AG08396 (cell line): ENCODE results near the gene CPVL.

Experiments used
- DNase-seq: peaks from one replicate; pipeline ENCODE4 v3.0.0; 2012; ENCODE audit warnings: low spot score, mixed read lengths

CPVL gene

GRCh38 chr7:29090836-29091601, 55.3 kb downstream of the CPVL start:
- DNase-seq = no peak

DNA sequence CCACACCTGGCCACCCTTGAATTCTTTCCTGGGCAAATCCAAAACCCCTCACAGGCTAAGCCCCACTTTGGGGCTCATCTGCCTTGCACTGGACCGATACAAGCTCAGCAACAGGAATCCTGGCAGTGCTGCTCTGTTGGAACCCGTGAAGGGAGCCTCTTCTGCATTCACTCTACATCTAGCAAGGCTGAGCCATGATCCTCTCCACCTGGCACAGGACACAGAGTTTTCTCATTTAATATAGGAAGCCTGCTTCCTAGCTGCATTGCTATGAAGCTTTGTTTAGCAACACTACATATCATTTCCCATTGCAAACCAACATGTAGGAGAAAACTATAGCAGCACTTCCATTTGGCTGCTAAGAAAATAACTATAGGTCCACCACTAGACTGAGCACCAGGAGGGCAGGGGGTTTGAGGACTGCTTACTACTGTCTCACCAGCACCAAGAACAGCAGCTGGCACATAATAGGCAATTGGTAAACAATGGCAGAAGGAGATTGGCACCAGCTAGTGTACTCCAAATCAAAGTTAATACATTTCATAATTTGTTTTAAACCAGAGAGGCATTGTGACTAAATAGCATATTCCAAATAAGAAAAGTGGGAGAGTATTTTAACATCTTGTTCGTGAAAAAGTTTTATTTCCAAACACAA, 56.1 kb downstream of the CPVL start:
- DNase-seq = no peak

DNA sequence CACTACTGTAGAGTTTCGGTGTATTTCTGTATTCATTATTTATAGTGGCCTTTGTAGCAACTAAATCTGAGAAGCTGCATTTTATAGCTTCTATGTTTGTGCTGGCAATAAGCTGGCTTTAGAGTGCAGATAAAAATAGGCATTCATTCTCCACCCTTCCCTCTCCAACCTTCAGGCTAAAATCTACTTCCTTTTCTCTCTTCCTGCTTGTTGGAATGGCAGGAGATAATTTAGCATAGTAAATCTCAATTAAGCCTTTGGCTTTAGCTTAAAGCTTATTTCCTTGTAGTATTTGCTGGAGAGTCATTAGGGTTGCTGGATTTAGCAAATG, 58.5 kb downstream of the CPVL start:
- DNase-seq = no peak

GRCh38 chr7:29086545-29086944, 59.8 kb downstream of the CPVL start:
- DNase-seq = no peak

DNA sequence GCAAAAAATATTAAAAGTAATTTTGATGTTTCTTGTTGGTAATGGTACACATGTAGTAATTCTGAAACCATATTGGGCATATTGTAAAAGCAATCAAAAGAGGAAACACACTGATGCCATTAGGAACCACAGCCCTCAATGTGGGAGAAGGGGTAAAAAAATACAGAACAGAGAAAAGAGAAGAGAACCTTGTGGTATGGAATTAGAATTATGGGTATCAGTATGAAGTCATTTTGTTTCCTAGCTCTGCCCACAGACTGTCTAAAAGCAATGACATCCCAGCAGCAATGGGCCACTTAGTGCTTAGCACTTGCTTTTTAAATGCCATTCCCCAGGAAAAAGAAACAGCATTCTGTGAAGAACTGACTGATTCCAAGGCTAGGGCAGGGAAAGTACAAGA, 61.5 kb downstream of the CPVL start:
- DNase-seq = no peak

DNA sequence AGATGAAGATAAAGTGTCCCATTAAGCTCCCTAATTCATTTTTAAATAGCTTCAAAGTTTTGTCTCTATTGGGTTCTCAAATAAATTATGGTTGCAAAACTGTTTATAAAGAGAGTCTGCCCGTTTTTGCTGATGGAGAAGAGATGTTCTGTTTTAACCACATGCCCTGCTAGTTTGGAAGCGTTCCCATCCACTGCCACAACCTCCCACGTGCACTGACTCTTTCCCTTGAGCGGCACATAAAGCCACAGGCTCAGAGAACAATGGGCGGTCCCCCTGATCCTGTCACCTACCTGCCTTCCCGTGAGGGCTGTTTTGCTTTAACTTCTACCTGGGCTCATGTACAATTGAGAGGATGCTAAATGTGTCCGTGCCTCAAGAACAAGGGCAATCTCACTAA, 65.5 kb downstream of the CPVL start:
- DNase-seq = no peak

- DNase-seq = no peak
Measured at GRCh38 chr7:29078311-29079260, 67.8 kb downstream of the CPVL start.

DNA sequence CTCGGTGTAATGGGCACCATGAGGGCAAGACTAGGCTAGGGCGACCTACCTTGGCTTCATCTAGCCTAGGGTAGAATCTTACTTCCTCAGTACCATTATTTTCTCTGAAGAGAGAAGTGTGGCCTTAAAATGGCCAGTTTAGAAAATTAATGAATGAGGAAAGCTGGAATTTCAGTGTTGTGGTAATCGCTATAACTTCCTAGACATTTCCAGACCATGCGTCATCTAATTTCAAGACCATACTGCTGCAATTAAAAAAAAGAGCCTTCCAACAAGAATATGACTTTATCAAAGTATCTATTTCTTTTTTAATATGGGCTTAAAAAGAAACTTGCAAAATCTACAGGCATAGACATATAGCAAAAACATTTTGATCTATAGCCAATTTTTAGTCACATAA, 68.5 kb downstream of the CPVL start:
- no peak for DNase-seq

DNA sequence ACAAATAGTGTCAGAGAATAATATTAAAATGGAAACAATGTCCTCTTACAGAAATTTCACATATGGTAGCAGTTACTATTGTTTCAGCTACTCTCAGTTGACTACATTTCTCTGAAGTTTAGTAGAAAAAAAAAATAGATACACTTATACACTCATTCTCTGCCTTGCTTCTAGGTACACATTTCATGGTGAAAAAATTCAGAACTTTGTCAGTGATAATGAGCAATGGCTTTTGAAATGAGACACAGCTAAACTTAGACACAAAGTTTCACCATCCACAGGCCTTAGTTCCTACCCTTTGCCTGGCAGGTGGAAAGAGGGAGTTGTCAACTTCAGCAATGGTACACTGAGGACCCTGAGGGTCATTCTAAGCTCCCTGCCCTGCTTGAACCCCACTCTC, 69.2 kb downstream of the CPVL start:
- no peak for DNase-seq

- DNase-seq = no peak
Measured at GRCh38 chr7:29076631-29077030, 69.7 kb downstream of the CPVL start.

GRCh38 chr7:29075606-29076005, 70.7 kb downstream of the CPVL start:
- no peak for DNase-seq

DNA sequence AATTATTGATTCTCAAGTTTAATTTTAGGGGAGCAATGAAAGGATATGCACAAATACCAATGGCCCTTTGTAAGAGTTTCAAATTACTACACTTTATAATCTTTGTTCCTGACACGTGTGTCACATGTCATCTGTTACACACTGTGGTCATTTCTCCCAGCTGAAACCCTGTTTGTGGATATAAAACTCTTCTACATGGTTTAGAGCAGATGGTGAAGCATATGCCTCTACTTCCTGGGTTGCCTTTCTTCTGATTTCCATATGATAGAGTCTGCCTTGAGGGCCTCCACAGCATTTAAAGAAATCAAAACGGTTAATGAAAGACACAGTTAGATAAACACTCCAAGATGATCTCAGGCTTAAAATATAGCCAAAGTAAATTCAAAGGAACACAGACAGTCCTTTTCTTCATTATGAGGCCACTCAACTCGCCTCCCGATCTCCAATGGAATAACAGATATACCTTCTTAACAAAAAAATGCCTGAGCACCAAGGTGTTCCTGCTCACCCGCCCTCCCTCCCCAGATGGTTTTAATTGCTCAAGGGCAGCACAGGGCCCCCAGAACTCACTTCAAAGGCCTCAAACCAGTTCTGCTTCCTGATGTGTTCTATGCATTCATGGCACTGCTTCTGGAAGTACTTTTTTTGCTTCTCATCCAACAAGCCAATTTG, 75.0 kb downstream of the CPVL start:
- DNase-seq = no peak

GRCh38 chr7:29066641-29067040, 79.7 kb downstream of the CPVL start:
- DNase-seq = no peak

DNA sequence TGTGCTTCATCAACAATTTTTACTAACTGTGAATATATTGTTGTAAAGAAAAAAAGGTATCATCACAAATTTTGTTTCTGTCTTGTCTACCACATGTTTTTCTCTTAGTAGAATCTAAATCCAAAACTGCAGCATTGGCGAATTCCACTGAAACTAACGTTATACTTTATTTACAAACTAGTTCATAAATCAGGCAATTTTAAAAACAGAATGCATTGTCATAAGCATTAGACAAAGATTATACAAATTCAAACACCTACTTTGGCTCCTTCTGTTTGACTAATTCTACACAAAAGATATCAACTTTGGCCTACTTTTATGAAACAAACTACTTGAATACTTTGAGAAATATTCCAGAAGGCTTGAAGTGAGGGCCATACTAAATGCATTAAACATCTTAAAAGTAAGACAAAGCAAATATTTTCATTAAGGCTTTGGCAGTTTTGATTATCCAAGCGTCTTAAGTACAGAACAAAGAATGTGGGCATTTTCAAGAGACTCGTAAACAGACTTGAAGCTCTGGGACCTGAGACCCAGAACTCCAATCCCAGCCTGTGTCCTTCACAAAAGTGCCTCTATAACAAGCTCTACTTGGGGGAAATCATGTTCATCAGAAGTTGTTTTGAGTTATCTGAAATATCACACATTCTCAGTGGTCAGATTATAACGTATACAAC, 81.0 kb downstream of the CPVL start:
- DNase-seq = no peak

GRCh38 chr7:29063872-29064271, 82.5 kb downstream of the CPVL start:
- no peak for DNase-seq

- no peak for DNase-seq
Measured at GRCh38 chr7:29063236-29063635, 83.1 kb downstream of the CPVL start.

DNA sequence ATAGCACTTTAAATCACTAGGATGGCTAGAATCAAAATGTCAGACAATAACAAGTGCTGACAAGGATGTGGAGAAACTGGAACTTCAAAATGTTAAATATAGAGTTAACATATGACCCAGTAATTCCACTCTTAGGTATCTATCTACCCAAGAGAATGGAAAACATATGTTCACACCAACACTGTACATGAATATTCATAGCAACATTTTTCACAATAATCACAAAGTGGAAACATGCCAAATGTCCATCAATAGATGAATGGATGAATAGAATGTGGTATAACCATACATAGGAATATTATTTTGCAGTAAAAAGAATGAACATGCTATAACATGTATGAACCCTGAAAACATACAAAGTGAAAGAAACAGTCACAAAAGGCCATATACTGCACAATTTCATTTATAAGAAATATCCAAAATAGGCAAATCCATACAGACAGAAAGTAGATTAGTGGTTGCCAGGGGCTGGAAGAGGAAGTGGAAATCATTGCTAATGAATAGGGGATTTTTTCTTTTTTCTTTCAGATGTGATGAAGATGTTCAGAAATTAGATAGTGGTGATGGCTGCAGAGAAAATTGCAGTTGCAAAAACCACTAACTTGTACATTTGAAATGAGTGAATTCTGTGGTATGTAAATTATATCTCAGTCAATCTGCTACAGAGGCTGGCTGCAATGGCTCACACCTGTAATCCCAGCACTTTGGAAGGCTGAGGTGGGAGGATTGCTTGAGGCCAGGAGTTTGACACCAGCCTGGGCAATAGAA, 93.0 kb downstream of the CPVL start:
- DNase-seq = no peak

DNA sequence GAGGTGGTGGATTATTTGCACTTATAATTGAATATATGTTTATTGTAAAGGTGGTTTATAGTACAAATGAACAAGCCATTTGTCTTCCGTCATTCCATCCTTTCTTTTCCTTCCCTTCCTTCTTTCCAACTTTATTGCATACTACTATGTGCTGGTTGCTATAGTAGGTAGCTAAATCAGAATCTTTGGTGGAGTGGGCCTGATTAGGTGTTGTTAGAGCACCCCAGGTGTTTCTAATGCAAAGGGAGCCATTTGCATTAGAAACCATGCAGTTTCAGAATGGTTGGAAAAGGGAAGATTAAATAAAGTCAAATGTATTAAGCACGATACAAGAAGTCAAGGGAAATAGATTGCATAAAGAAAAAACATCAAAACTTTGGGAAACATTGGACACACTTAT, 99.4 kb downstream of the CPVL start:
- no peak for DNase-seq

DNA sequence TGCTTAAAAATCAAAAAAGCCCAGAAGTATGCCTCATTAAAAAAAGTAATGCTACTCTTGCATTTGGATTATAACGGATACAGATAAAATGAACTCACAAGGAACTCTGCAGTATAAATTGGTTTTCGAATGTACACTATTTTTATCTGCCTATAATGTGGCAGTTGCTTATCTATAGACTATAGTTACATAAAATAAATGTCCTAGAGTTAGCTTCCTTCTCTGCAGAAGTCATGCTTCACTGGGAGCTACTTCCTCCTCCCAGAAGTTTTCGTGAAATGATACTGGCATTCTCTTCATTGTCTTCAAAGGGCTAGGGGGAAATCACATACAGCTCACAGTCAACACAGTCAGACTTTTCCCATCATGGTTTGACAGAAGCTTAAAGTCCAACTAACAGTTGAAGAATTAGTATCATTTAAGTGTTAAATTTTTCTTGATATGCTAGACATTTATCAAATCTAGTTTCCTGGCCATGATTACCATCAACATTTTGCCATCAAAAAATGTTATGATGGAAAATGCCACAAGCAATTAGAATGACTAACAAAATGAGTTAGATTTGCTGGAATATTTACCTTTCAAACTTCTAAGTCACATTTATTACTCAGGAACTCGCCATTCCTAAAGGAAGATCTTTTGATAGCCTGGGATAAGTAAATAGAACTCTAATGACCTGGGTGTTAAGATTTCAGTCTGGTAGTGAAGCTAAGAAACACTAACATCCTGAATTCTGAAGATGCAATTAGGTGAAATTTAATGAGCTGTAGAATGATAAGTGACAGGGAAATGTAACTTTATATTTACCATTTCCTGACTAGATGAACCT, 100.9 kb downstream of the CPVL start:
- no peak for DNase-seq

GRCh38 chr7:29044554-29044953, 101.8 kb downstream of the CPVL start:
- DNase-seq = no peak
